Naive B cell (primary cell): ENCODE measurements around the gene TWF2. TPM values are rescaled to one million over a fixed set of nuclear protein-coding genes. Genes with fewer than 3 reads are reported as not detected.
A peak's percentile ranks its signal among the peaks of the same experiment; 100 is the strongest.

Experiments
- ATAC-seq, 2 donors: fragments of 150-1000 bp; cut with Tn5 transposase; 2 replicates each; pipeline ENCODE4 v1.10.0; 2021; ENCODE audit warnings: low read depth in 2 of 2, mild to moderate bottlenecking in 2 of 2, moderate library complexity in 2 of 2
- DNase-seq: peaks from one replicate; pipeline ENCODE4 v3.0.0; 2022
- H3K27ac Mint-ChIP-seq, 6 donors: one replicate each; pipeline ENCODE4 v1.8.0; 2020 to 2022; ENCODE audit warnings: mild to moderate bottlenecking in 6 of 6, mixed read lengths in 6 of 6, moderate library complexity in 5 of 6, inconsistent platforms in 2 of 6
- H3K27me3 Mint-ChIP-seq, 3 donors: one replicate each; pipeline ENCODE4 v1.8.0; 2021 to 2022; ENCODE audit warnings: mixed read lengths in 3 of 3, mild to moderate bottlenecking in 1 of 3
- H3K36me3 Mint-ChIP-seq, 2 donors: one replicate each; pipeline ENCODE4 v1.8.0; 2020 to 2022; ENCODE audit warnings: mixed read lengths in 2 of 2, inconsistent platforms in 1 of 2, mild to moderate bottlenecking in 1 of 2
- H3K4me1 Mint-ChIP-seq, 3 donors: one replicate each; pipeline ENCODE4 v1.8.0; 2020 to 2022; ENCODE audit warnings: mixed read lengths in 3 of 3, inconsistent platforms in 1 of 3, mild to moderate bottlenecking in 1 of 3, moderate library complexity in 1 of 3
- H3K4me3 Mint-ChIP-seq, 8 donors: one replicate each; pipeline ENCODE4 v1.8.0; 2020 to 2022; ENCODE audit warnings: mild to moderate bottlenecking in 8 of 8, mixed read lengths in 8 of 8, moderate library complexity in 8 of 8, inconsistent platforms in 2 of 8
- H3K9me3 Mint-ChIP-seq, 7 donors: one replicate each; pipeline ENCODE4 v1.8.0; 2020 to 2022; ENCODE audit warnings: mixed read lengths in 7 of 7, mild to moderate bottlenecking in 5 of 7, inconsistent platforms in 2 of 7, moderate library complexity in 1 of 7
- polyA plus RNA-seq, 6 donors: library from polyadenylated mRNA; unstranded; fragments of 300-500 nt; fragmentation: Illumina TruSeq; gene quantifications; one replicate each; pipeline ENCODE4 v1.2.3, GENCODE V29; 2021; ENCODE audit warnings: low read depth in 6 of 6

The TWF2 gene
- polyA plus RNA-seq, 6 donors from 2014 or later: 48.5 to 90.8 (median 75.4) TPM

DNA sequence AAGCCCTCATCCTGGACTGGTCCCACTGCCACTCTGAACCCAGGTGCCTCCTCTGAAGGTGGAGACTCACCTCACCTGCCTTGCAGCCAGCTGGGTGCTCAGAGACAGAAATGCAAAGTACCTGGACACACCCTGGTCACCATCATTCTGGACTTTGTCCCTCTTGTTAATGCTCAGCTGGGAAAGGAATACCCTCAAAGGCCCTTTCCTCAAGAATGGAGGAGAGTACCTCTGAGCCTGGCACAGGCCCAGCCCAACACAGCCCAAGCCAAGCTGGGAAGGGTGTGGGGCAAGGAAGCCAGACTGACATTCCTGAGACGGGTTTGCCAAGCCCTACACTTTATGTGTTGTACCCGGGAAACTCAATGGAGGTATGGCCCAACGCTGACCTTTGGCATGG is 42.0 kb downstream of the TWF2 start:
- no peaks in the 10 kb centered on the region for H3K9me3 Mint-ChIP-seq
- H3K4me1 Mint-ChIP-seq: peaks cover 27 to 28% (median 27%) of the 10 kb centered on the region in 3 donors
- H3K36me3 Mint-ChIP-seq: peaks cover 0 to 6% of the 10 kb centered on the region in 2 donors
- H3K27ac Mint-ChIP-seq: peak overlapping the region in 5 of 6 donors; percentile 35 to 95 (median 89)
- no peaks in the 10 kb centered on the region for H3K27me3 Mint-ChIP-seq
- no peak for DNase-seq
- peak overlapping the region; percentile 12 to 99 (median 96) for H3K4me3 Mint-ChIP-seq
- ATAC-seq: no peak

DNA sequence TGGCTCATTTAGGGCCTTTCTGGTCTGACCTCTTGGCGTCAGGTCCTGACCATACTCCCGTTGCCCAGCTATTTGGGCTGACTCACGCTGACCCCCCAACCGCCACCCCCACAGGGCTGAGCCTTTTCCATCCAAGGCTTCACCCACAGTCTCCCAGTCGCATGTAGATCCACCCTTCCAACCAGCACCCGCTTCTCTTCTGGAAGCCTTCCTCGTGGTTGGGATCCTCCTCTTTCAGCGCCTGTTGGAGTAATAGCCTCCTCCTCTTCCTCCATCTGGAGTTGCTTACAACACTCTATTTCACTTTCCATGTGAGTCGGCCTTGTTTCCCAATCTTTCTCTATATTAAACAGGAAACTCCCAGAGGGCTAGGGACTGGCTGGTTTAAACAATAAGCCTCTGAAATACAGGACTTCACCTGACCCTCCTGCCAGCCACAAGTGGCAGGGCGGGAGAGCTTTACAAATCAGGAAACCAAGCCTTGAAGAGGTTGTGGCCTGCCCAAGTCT is 43.1 kb downstream of the TWF2 start:
- Mint-ChIP-seq H3K27ac (peak overlapping the region in 2 of 6 donors; percentile 19 to 78), H3K4me3 (peak overlapping the region in 1 of 8 donors; percentile 68)

DNA sequence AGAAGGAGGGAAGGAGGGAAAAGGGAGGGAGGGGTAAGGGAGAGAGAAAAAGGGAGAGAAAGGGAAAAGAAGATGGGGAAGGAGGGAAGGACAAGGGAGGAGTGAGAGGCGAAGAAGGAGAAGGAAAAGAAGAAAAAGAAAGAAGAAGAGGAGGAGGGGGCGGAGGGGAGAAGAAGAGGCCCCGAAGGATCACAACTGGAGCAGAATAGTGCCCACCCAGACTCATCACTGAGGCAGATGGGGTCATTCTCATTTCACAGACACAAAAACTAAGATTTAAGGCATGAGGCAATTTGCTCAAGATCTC is 43.7 kb downstream of the TWF2 start:
- no peak overlapping the region for H3K27ac Mint-ChIP-seq
- H3K9me3 Mint-ChIP-seq: no peaks in the 10 kb centered on the region
- DNase-seq: no peak
- H3K4me1 Mint-ChIP-seq: peaks cover 22 to 25% (median 23%) of the 10 kb centered on the region in 3 donors
- H3K36me3 Mint-ChIP-seq: peaks cover 0 to 6% of the 10 kb centered on the region in 2 donors
- no peak for ATAC-seq
- no peak overlapping the region for H3K4me3 Mint-ChIP-seq
- H3K27me3 Mint-ChIP-seq: no peaks in the 10 kb centered on the region

More for the DNA sequence above, 43.1 kb downstream of the TWF2 start:
- no peak for DNase-seq
- Mint-ChIP-seq H3K9me3 (no peaks in the 10 kb centered on the region), H3K4me1 (peaks cover 24 to 25% (median 25%) of the 10 kb centered on the region in 3 donors), H3K36me3 (peaks cover 0 to 6% of the 10 kb centered on the region in 2 donors), H3K27me3 (no peaks in the 10 kb centered on the region)
- ATAC-seq: no peak

DNA sequence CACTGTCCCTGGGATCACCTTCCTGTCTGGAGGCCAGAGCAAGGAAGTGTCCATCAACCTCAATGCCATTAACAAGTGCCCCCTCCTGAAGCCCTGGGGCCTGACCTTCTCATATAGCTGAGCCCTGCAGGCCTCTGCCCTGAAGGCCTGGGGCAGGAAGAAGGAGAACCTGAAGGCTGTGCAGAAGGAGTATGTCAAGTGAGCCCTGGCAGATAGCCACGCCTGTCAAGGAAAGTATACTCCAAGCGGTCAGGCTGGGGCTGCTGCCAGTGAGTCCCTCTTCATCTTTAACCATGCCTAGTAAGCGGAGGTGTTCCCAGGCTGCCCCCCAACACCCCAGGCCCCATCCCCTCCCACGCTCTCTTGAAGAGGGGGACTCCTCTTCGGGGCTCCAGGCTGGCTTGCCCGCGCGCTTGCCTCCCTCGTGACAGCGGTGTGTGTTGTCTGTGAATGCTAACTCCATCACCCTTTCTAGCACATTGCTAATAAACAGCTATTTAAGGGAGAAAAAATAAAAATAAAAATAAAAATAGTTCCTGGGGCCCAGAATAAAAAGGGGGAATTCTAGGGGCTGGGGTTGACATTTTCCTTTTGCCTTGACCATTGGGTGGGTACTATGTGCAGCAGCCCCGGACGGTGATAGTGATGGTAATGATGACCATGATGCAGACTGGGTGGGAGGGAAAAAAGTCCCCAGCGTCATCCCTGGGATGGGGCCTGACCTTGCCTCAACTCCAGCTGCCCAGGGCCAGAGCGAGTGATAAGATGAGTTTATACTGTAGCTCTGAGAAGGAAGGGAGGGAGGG is 44.3 kb downstream of the TWF2 start:
- ATAC-seq: no peak
- no peak for DNase-seq
- peaks cover 0 to 6% of the 10 kb centered on the region in 2 donors for H3K36me3 Mint-ChIP-seq
- no peak overlapping the region for H3K27ac Mint-ChIP-seq
- no peaks in the 10 kb centered on the region for H3K9me3 Mint-ChIP-seq
- peak overlapping the region in 1 of 8 donors; percentile 47 for H3K4me3 Mint-ChIP-seq
- H3K27me3 Mint-ChIP-seq: no peaks in the 10 kb centered on the region
- peaks cover 19 to 24% (median 19%) of the 10 kb centered on the region in 3 donors for H3K4me1 Mint-ChIP-seq

DNA sequence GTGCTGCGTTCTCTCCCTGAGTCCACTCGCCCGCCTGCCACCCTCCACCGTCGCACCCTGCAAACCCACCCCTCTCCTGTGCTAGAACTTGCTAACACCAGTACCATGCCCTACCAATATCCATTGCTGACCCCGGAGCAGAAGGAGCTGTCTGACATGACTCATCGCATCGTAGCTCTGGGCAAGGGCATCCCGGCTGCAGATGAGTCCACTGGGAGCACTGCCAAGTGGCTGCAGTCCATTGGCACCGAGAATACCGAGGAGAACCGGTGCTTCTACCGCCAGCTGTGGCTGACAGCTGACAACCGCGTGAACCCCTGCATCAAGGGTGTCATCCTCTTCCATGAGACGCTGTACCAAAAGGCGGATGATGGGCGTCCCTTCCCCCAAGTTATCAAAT is 45.9 kb downstream of the TWF2 start:
- Mint-ChIP-seq H3K27ac (no peak overlapping the region), H3K4me3 (no peak overlapping the region), H3K9me3 (no peaks in the 10 kb centered on the region), H3K27me3 (no peaks in the 10 kb centered on the region), H3K4me1 (peaks cover 6 to 13% (median 8%) of the 10 kb centered on the region in 3 donors), H3K36me3 (no peaks in the 10 kb centered on the region)
- DNase-seq: no peak
- ATAC-seq: no peak

DNA sequence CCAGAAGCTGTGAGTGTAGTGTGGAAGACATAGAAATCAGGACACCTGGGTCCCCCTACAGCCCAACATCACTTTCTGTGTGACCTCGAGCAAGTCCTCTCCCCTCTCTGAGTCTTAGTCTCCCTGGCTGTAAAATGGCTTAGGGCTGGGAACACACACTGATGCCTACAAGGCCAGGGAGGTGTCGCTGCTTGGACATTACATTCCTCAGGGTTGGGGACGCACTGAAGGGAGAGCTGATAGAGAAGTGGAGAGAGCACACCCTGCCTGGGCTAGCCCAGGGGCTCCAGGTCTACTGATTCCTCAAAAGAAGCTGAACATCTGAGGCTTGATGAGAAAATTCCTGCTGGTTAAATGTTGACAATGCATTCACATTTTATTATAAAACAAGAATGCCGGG is 47.3 kb downstream of the TWF2 start:
- DNase-seq (no peak), ATAC-seq (no peak)
- H3K9me3 Mint-ChIP-seq: no peaks in the 10 kb centered on the region
- peaks cover 0 to 7% (median 0%) of the 10 kb centered on the region in 3 donors for H3K4me1 Mint-ChIP-seq
- no peak overlapping the region for H3K27ac Mint-ChIP-seq
- no peaks in the 10 kb centered on the region for H3K36me3 Mint-ChIP-seq
- H3K4me3 Mint-ChIP-seq: no peak overlapping the region
- H3K27me3 Mint-ChIP-seq: no peaks in the 10 kb centered on the region

DNA sequence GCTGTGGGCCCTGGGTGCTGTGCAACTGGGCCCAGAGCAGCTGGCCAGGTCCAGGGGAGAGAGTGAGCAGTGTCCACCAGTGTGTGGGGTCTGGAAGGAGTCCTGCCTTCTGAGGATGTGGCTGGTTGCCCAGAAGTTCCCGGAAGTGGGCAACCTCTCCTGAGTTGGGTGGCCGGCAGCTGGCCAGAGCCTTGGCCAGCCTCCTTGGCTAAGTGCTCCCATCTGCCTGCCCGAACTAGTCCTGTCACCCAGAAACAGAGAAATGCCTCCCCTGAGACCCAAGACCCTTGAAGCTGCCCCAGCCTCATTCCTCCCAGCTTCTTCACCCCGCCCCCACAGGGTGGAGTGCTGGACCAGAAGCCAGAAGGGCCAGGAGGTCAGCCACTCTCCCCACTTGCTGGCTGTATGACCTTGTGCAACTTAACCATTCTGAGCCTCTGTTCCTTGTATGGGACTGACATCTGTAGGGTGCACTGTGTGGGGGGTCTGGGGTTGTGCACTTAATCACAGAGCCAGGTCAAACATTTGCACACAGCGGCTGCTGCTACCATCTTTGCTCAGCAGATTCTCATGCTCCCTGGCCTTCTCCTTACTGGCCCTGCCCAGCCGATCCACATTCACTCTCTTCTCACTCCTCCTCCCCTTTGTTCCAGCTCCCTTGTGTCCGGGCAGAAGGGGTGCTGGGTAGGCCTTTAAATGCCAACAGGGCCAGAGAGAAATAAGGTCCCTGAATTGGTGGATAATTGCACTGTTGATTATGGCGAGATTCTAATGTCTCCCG is 48.5 kb downstream of the TWF2 start:
- Mint-ChIP-seq H3K27me3 (no peaks in the 10 kb centered on the region), H3K4me1 (peaks cover 0 to 3% (median 0%) of the 10 kb centered on the region in 3 donors), H3K4me3 (no peak overlapping the region), H3K36me3 (no peaks in the 10 kb centered on the region), H3K27ac (peak overlapping the region in 1 of 6 donors; percentile 74), H3K9me3 (no peaks in the 10 kb centered on the region)
- ATAC-seq: no peak
- DNase-seq: no peak

DNA sequence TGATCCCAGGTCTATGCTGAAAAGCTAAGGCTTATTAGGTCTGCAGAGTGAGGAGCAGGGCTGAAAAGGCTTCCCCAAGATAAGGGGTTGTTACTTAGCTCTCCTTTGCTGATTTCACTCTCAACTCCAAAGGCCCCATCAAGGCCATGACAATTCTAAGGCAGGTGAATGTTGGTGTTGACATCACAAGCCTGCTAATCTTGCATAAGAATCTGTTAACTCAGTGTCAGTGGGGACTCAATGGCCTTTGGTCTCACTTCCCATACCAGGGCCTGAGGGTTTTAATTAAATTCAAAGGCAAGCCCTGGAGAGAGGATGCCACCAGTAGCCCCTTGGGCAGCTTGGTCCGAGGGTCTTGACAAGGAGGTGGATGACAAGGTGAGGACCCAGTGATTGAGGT is 50.4 kb downstream of the TWF2 start:
- Mint-ChIP-seq H3K9me3 (no peaks in the 10 kb centered on the region), H3K4me1 (peaks cover 0 to 3% (median 0%) of the 10 kb centered on the region in 3 donors), H3K27ac (peak overlapping the region in 2 of 6 donors; percentile 49 to 54), H3K27me3 (no peaks in the 10 kb centered on the region), H3K4me3 (no peak overlapping the region), H3K36me3 (no peaks in the 10 kb centered on the region)
- DNase-seq (no peak), ATAC-seq (no peak)

DNA sequence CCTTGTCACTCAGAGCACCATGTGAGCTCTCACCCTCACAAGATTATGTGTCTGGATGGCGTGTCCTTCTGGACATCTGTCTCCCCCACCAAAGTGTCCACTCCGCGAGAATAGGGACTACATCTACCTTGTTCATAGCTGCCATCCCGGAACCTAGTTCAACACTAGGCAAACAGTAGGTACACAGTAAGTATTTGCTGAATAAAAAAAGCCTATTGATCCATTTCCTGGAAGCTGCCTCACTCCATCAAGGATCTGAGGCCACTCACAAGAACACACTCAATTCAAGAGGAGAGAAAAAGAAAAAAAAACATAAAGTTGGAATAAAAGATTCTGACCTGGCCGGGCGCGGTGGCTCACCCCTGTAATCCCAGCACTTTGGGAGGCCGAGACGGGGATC is 52.2 kb downstream of the TWF2 start:
- Mint-ChIP-seq H3K36me3 (no peaks in the 10 kb centered on the region), H3K4me1 (peaks cover 0 to 3% (median 0%) of the 10 kb centered on the region in 3 donors), H3K4me3 (no peak overlapping the region), H3K9me3 (no peaks in the 10 kb centered on the region), H3K27ac (no peak overlapping the region), H3K27me3 (no peaks in the 10 kb centered on the region)
- DNase-seq (no peak), ATAC-seq (no peak)

DNA sequence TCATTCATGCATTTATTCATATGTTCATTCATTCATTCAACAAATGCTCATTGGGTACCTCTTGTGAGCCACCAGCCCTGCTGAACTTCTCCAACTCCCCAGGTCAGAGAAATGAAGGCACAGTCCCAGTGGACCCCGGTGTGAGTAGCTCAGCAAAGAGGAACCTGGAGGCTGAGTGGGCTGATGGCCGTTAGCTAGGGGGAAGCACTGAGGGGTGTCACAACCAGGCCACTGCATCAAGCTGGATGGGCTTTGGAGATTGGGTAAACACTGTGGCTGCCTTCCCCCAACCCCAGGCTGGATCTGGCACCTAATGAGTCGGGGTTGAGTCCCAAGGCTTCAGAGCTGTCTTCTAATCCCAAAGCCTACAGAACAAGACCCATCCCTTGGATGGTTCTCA is 53.1 kb downstream of the TWF2 start:
- Mint-ChIP-seq H3K9me3 (no peaks in the 10 kb centered on the region), H3K4me1 (peaks cover 0 to 3% (median 0%) of the 10 kb centered on the region in 3 donors), H3K27me3 (no peaks in the 10 kb centered on the region), H3K4me3 (no peak overlapping the region), H3K36me3 (no peaks in the 10 kb centered on the region), H3K27ac (peak overlapping the region in 1 of 6 donors; percentile 27)
- ATAC-seq (no peak), DNase-seq (no peak)

DNA sequence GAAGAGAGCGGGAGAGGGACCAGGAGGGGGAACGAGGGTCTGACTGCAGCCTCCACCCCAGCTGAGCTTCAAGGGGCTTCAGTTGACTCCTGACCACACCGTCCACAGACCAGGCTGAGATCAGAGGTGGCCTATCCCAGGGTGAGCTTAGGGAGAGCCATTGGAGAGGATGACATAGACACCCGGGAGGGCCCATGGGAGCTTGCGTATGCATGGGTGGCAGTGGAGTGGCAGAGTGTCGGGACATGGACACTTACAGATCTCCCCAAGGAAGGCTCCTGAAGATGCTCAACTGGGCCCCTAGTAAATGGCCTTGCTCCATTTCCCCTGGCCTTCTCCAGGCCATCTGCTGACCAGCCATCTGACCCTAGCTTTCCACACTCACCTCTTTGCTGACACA is 53.6 kb downstream of the TWF2 start:
- H3K27me3 Mint-ChIP-seq: no peaks in the 10 kb centered on the region
- ATAC-seq: no peak
- no peaks in the 10 kb centered on the region for H3K9me3 Mint-ChIP-seq
- DNase-seq: no peak
- peak overlapping the region in 3 of 6 donors; percentile 26 to 68 (median 33) for H3K27ac Mint-ChIP-seq
- H3K4me1 Mint-ChIP-seq: peaks cover 0 to 3% (median 0%) of the 10 kb centered on the region in 3 donors
- H3K36me3 Mint-ChIP-seq: no peaks in the 10 kb centered on the region
- no peak overlapping the region for H3K4me3 Mint-ChIP-seq

DNA sequence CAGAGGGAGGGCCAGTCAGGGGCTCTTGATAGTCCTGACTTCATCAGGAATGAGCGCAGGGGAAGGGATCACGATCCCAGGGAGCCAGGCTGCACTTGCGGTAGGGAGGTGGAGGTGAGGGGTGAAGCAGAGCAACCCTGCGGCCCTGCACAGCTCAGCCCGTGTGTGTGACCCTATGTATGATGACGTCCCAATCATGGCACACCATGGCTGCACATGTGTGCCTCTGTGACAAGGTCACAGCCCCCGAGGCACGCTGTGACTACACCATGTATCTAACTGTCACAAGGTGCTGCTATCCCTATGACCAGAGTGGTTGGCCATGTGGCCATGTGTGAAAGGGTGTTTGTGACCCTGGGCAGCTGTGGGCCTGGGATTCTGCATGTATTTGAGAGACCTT is 54.3 kb downstream of the TWF2 start:
- no peaks in the 10 kb centered on the region for H3K9me3 Mint-ChIP-seq
- H3K4me3 Mint-ChIP-seq: no peak overlapping the region
- peaks cover 0 to 3% (median 0%) of the 10 kb centered on the region in 3 donors for H3K4me1 Mint-ChIP-seq
- no peaks in the 10 kb centered on the region for H3K27me3 Mint-ChIP-seq
- DNase-seq: no peak
- H3K36me3 Mint-ChIP-seq: no peaks in the 10 kb centered on the region
- ATAC-seq: no peak
- H3K27ac Mint-ChIP-seq: peak overlapping the region in 1 of 6 donors; percentile 26

DNA sequence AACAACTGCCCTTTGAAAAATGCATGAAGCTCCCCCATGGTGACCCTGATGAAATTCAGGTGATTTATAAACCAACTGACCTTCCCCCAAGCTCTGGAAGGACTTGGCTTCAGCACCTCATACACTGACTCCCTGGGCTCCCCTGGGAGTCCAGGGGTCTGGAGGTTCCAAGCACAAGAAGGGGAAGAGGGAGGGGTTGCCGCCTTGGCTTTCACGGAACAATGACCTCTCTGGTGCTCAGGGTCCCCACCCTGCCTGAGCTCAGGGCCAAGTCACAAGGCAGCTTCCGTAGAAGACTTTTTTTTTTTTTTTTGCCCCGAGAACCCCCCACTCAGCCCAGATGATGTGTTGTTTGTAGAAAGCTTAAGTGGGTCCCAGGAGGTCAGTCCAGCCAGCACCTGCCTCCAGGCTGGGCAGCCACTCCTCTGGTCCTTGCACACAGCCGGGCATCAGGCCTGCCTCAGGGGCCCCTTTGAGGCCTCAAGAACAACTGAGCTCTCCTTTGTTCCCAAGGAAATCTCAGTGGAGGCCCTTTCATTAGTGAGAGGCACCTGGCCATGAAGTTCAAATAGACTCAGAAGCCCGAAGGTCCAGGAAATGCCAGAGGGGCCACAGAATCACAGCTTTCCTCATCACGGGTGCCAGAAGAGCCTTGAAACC is 55.0 kb downstream of the TWF2 start:
- Mint-ChIP-seq H3K9me3 (no peaks in the 10 kb centered on the region), H3K27ac (no peak overlapping the region), H3K4me1 (peaks cover 0 to 2% (median 0%) of the 10 kb centered on the region in 3 donors), H3K27me3 (no peaks in the 10 kb centered on the region), H3K4me3 (no peak overlapping the region), H3K36me3 (no peaks in the 10 kb centered on the region)
- DNase-seq (no peak), ATAC-seq (no peak)
